OCI-LY3 (cell line): ENCODE results near the gene ZNF354B.

ENCODE experiments used
- EZH2phosphoT487 ChIP-seq: fragments of 200-600 bp; shearing (Covaris generic); IDR thresholded peaks from 2 replicates; pipeline ENCODE4 v1.6.1; 2018; ENCODE audit warnings: antibody characterized with exemption, mixed run types, low read depth
- TF ChIP-seq, protein P1 (sequence below): fragments of 200-600, 300-600 bp; sonication (generic); IDR thresholded peaks from 2 replicates; pipeline ENCODE4 v1.5.1; 2014; ENCODE audit warnings: antibody characterized with exemption, low read length, low read depth

DNA sequence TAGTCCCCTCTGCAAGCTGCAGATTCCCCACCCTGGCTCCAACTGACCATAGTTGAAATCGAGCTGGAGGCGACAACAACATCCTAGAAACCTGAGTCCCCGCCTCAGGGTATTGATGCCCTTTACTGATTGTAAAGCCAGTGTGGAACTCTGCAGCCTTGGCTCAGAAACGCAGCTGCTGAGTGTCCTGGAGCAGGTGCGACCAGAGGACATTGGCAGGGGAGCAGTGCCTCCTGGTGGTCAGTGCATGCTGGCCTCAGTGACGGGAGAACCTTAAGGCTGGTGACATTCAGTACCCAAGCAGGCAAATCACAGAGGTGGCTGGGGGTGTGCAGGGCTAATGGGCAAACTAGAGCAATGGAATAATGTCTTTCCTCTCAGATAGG lies 20.4 kb upstream of the ZNF354B start:
- TF ChIP-seq, protein P1, sequence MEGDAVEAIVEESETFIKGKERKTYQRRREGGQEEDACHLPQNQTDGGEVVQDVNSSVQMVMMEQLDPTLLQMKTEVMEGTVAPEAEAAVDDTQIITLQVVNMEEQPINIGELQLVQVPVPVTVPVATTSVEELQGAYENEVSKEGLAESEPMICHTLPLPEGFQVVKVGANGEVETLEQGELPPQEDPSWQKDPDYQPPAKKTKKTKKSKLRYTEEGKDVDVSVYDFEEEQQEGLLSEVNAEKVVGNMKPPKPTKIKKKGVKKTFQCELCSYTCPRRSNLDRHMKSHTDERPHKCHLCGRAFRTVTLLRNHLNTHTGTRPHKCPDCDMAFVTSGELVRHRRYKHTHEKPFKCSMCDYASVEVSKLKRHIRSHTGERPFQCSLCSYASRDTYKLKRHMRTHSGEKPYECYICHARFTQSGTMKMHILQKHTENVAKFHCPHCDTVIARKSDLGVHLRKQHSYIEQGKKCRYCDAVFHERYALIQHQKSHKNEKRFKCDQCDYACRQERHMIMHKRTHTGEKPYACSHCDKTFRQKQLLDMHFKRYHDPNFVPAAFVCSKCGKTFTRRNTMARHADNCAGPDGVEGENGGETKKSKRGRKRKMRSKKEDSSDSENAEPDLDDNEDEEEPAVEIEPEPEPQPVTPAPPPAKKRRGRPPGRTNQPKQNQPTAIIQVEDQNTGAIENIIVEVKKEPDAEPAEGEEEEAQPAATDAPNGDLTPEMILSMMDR: 0 out of 2 replicates have a peak, but pooled peaks have one; percentile 6
- no peak for TF ChIP-seq EZH2phosphoT487
